DOHH2 (cell line): Measurements from ENCODE around the gene SEPTIN2.

ENCODE experiments used
- H3F3A ChIP-seq: fragments of 200-600 bp; sonication (generic), shearing (Covaris generic); 2 replicates; pipeline ENCODE4 v1.6.0; 2016; ENCODE audit warnings: antibody characterized with exemption, mild to moderate bottlenecking; ENCODE audit not compliant: control insufficient read depth, insufficient read depth
- H3K27ac ChIP-seq: fragments of 200-600 bp; sonication (generic); 2 replicates; pipeline ENCODE4 v1.5.1; 2014; ENCODE audit warnings: low read depth, mild to moderate bottlenecking, low read length, moderate library complexity
- H3K27me3 ChIP-seq: fragments of 200-600 bp; sonication (generic); 2 replicates; pipeline ENCODE4 v1.6.1; 2014; ENCODE audit warnings: mild to moderate bottlenecking, low read length, mixed read lengths; ENCODE audit not compliant: control insufficient read depth
- H3K36me3 ChIP-seq: fragments of 200-600 bp; sonication (generic); 2 replicates; pipeline ENCODE4 v1.6.1; 2014; ENCODE audit warnings: mild to moderate bottlenecking, low read length, moderate library complexity, mixed read lengths; ENCODE audit not compliant: control insufficient read depth
- H3K4me1 ChIP-seq: fragments of 200-600 bp; sonication (generic); 2 replicates; pipeline ENCODE4 v1.6.1; 2014; ENCODE audit warnings: mild to moderate bottlenecking, low read length, mixed read lengths; ENCODE audit not compliant: control insufficient read depth
- H3K4me2 ChIP-seq: fragments of 200-600 bp; sonication (generic); 2 replicates; pipeline ENCODE4 v1.6.0; 2014; ENCODE audit warnings: mild to moderate bottlenecking, low read length, moderate library complexity
- H3K4me3 ChIP-seq: fragments of 200-600 bp; sonication (generic); 2 replicates; pipeline ENCODE4 v1.5.1; 2014; ENCODE audit warnings: mild to moderate bottlenecking, low read length, mixed read lengths
- H3K79me2 ChIP-seq: fragments of 200-600 bp; sonication (generic); 2 replicates; pipeline ENCODE4 v1.6.1; 2014; ENCODE audit warnings: mild to moderate bottlenecking, low read length, mixed read lengths; ENCODE audit not compliant: control insufficient read depth
- H3K9me2 ChIP-seq: fragments of 200-600 bp; sonication (generic); replicated peaks from 2 replicates; pipeline ENCODE4 v1.6.1; 2014; ENCODE audit warnings: mild to moderate bottlenecking, low read length, mixed read lengths; ENCODE audit not compliant: control insufficient read depth
- H3K9me3 ChIP-seq: fragments of 200-600 bp; sonication (generic); 2 replicates; pipeline ENCODE4 v1.6.1; 2014; ENCODE audit warnings: antibody characterized with exemption, low read length, mixed read lengths; ENCODE audit not compliant: control insufficient read depth, insufficient read depth
- H4K20me1 ChIP-seq: fragments of 200-600 bp; sonication (generic); 2 replicates; pipeline ENCODE4 v1.6.0; 2014; ENCODE audit warnings: low read depth, mild to moderate bottlenecking, antibody characterized with exemption, low read length, moderate library complexity; ENCODE audit not compliant: control insufficient read depth, insufficient read depth
- CTCF ChIP-seq: fragments of 200-600 bp; sonication (generic); IDR thresholded peaks from one replicate; pipeline ENCODE4 v1.5.1; 2014; ENCODE audit warnings: antibody characterized with exemption, mild to moderate bottlenecking, low read depth, low read length; ENCODE audit not compliant: poor library complexity, severe bottlenecking
- EZH2phosphoT487 ChIP-seq: fragments of 200-600 bp; sonication (generic); IDR thresholded peaks from 2 replicates; pipeline ENCODE4 v1.6.1; 2017; ENCODE audit warnings: borderline replicate concordance, mild to moderate bottlenecking, antibody characterized with exemption, low read length, moderate library complexity, mixed read lengths

SEPTIN2 gene

DNA sequence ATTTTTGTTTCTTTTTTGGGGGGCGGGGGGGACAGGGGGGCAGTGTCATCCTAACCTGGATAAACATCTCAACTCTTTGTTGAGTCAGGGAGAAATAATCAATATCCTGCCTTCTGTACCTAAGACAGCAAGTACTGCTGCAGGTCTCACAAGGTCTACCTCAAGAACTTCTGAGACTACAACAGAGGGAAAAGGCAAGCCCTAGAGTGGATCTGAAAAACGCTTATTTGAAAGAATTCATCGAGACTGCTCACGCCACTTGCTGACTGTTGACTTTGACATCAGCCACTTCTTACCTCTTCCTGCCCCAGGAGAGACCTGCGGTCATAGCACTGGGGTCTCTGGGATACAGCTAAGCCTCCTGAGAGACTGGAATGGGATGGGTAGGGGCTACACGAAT is 8.7 kb upstream of the SEPTIN2 start:
- peaks cover 31% of the 10 kb centered on the region; the same call in 1 of the 2 replicates for H4K20me1 ChIP-seq
- no peaks in the 10 kb centered on the region for H3K9me2 ChIP-seq
- peaks cover 10% of the 10 kb centered on the region for H3K36me3 ChIP-seq
- H3K27me3 ChIP-seq, result no peaks in the 10 kb centered on the region
- no peak for TF ChIP-seq CTCF
- no peak for TF ChIP-seq EZH2phosphoT487
- peaks cover 16% of the 10 kb centered on the region for H3F3A ChIP-seq
- H3K9me3 ChIP-seq, result no peaks in the 10 kb centered on the region
- no peak overlapping the region for H3K27ac ChIP-seq
- peaks cover 100% of the 10 kb centered on the region for H3K79me2 ChIP-seq
- H3K4me3 ChIP-seq, result no peak overlapping the region
- H3K4me1 ChIP-seq, result peaks cover 88% of the 10 kb centered on the region
- no peak overlapping the region; the same call in 1 of the 2 replicates for H3K4me2 ChIP-seq

GRCh38 chr2:241308267-241308666 is 7.5 kb upstream of the SEPTIN2 start:
- Histone ChIP-seq H3K9me3 (no peaks in the 10 kb centered on the region), H3K27me3 (no peaks in the 10 kb centered on the region), H3K4me2 (no peak overlapping the region), H3K27ac (no peak overlapping the region), H4K20me1 (peaks cover 30% of the 10 kb centered on the region), H3K36me3 (peaks cover 10% of the 10 kb centered on the region), H3K79me2 (peaks cover 100% of the 10 kb centered on the region), H3K4me1 (peaks cover 93% of the 10 kb centered on the region), H3K4me3 (no peak overlapping the region), H3K9me2 (no peaks in the 10 kb centered on the region), H3F3A (peaks cover 21% of the 10 kb centered on the region)
- TF ChIP-seq CTCF (no peak), EZH2phosphoT487 (no peak)

DNA sequence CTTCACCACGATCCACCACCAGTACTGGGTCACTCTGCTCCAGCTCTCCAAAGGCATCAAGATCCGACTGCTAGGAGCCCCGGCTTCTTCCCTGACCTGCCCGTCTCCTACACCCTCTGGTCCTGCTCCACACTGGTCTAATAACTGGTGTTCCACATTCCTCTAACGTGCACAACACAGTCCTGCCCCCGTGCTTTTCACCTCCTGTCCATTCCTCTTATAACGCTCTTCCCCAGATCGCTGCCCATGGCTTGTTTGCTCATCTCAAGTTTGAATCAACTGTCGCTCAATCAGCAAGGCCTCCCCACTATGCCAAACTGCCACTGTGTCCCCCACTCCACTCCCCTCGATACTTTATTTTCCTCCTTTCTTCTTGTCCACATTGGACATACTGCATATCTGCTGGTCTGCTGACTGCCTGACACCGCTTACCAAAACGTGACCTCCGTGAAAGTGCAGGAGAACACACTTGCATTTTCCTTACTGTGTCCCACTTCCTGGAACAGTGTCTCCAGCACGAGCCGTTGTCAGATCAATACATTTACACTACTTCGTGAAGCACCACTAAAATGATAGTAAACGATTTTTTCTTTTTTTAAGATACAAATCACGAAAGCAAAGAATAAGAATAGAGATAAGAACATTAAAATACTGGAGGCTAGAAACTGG is 6.8 kb upstream of the SEPTIN2 start:
- Histone ChIP-seq H3K9me2 (no peaks in the 10 kb centered on the region), H3F3A (peaks cover 21% of the 10 kb centered on the region), H3K9me3 (no peaks in the 10 kb centered on the region), H3K79me2 (peaks cover 100% of the 10 kb centered on the region), H3K4me2 (peak overlapping the region; percentile 70; the same call in 1 of the 2 replicates), H3K4me1 (peaks cover 95% of the 10 kb centered on the region), H3K27me3 (no peaks in the 10 kb centered on the region), H3K27ac (0 out of 2 replicates have a peak overlapping the region, but pooled peaks have one; percentile 60), H3K4me3 (no peak overlapping the region), H4K20me1 (peaks cover 28% of the 10 kb centered on the region), H3K36me3 (peaks cover 14% of the 10 kb centered on the region)
- no peak for TF ChIP-seq CTCF
- no peak for TF ChIP-seq EZH2phosphoT487
